ENCODE data around the gene RHEB. TPM values are rescaled to one million over a fixed set of nuclear protein-coding genes. Genes with fewer than 3 reads are reported as not detected.

The RHEB gene
- total and polyA plus RNA-seq, 2 of the 4 experiments (the other 2 are of a cell fraction): 19.7 to 67.2 TPM

DNA sequence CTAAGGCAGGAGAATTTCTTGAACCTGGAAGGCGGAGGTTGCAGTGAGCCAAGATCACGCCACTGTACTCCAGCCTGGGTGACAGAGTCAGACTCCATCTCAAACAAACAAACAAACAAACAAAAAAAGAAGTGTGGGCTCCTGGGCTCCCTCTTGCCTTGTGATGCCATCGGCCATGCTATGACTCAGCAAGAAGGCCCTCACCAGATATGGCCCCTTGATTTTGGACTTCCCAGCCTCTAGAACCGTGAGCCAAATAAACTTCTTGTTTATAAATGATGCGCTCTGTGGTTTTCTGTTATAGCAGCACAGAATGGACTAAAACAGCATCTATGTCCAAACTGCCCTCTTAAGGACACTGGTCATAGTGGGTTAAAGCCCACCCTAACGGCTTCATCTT, 29.9 kb upstream of the RHEB start:
- Histone ChIP-seq H3K36me3 (ENCODE audit: control insufficient read depth, insufficient read depth, low read length) (no peaks in the 10 kb centered on the region), H2BK20ac (ENCODE audit: low read depth, low read length) (no peak overlapping the region), H3K9ac (ENCODE audit: low read depth, low read length) (no peak overlapping the region), H4K91ac (ENCODE audit: insufficient read depth, low read depth, low read length) (no peak overlapping the region), H2AK9ac (replicated peaks; ENCODE audit: low read depth, low read length, poor library complexity) (no peak overlapping the region), H4K5ac (ENCODE audit: low read depth, low read length) (no peak overlapping the region), H3K27me3 (ENCODE audit: control insufficient read depth, insufficient read depth, low read length) (peaks cover 10% of the 10 kb centered on the region), H2BK120ac (ENCODE audit: low read depth, low read length) (no peak overlapping the region), H2BK5ac (ENCODE audit: low read depth, low read length, poor library complexity, severe bottlenecking) (no peak overlapping the region), H3K27ac (ENCODE audit: insufficient read depth, low read length) (no peak overlapping the region), H2AFZ (replicated peaks; ENCODE audit: low read length, poor library complexity) (no peak overlapping the region), H3K9me1 (ENCODE audit: insufficient read depth, low read length) (no peaks in the 10 kb centered on the region), H3K18ac (ENCODE audit: low read depth, low read length) (no peak overlapping the region), H4K20me1 (ENCODE audit: insufficient read depth, low read length) (no peaks in the 10 kb centered on the region), H4K8ac (ENCODE audit: low read depth in 2 of 2, low read length in 2 of 2) (no peak overlapping the region), H2AK5ac (ENCODE audit: low read depth, low read length) (no peak overlapping the region), H3K4me1 (ENCODE audit: control insufficient read depth, insufficient read depth, low read length) (peaks cover 3% of the 10 kb centered on the region; the same call in 1 of the 2 replicates), H3K23ac (ENCODE audit: low read depth, low read length) (no peak overlapping the region), H3K4ac (ENCODE audit: low read depth, low read length) (no peak overlapping the region), H3K14ac (replicated peaks; ENCODE audit: low read depth, low read length) (no peak overlapping the region), H3K9me3 (ENCODE audit: control insufficient read depth, insufficient read depth, low read length) (no peaks in the 10 kb centered on the region), H3K4me2 (ENCODE audit: low read depth, low read length) (no peak overlapping the region), H3K4me3 (ENCODE audit: insufficient read depth, low read depth, low read length) (no peak overlapping the region), H3K56ac (ENCODE audit: extremely low read depth, insufficient read depth, low read length) (no peak overlapping the region), H2BK15ac (ENCODE audit: low read depth, low read length) (no peak overlapping the region), H3K79me1 (ENCODE audit: low read depth in 1 of 2, low read length in 2 of 2) (no peaks in the 10 kb centered on the region)
- POLR2A ChIA-PET (ENCODE audit: unreplicated experiment): no interaction called here
- 90% methylated on average over 2 of the region's 6 CpGs; no CpG with 5 or more reads in 1 of the 2 experiments for WGBS, 2 experiments (ENCODE audit: extremely low coverage in 2 of 2, insufficient read length in 1 of 2)
- DNase-seq (no peak), ATAC-seq (ENCODE audit: low read depth) (no peak)
- CTCF ChIA-PET: no interaction called here
- in situ Hi-C loops (cut with MboI; ENCODE audit: low sequenced_read_pairs) (no loop called here), intact Hi-C loops (cut with micrococcal nuclease) (loop anchor here (10.0 kb wide), 1 partner anchor 65 kb away; no protein-coding TSS in a partner anchor), dilution Hi-C loops (cut with HindIII; ENCODE audit: low sequenced_read_pairs, unreplicated experiment) (no loop called here)
- TF ChIP-seq SMC3 (IDR thresholded peaks at IDR 0.05; ENCODE audit: low read depth, low read length) (no peak), RCOR1 (IDR thresholded peaks at IDR 0.05; ENCODE audit: insufficient replicate concordance, low read length) (no peak), CEBPB (IDR thresholded peaks at IDR 0.05; ENCODE audit: low read depth, low read length) (no peak), BHLHE40 (IDR thresholded peaks at IDR 0.05; ENCODE audit: low read depth, low read length) (no peak), MAFK (IDR thresholded peaks at IDR 0.05; ENCODE audit: low read depth, low read length) (no peak), MXI1 (IDR thresholded peaks at IDR 0.05; ENCODE audit: borderline replicate concordance, low read depth, low read length) (no peak), POLR2A (IDR thresholded peaks at IDR 0.05; ENCODE audit: low read depth, low read length) (no peak), CHD1 (IDR thresholded peaks at IDR 0.05; ENCODE audit: low read depth, low read length) (no peak), MAZ (IDR thresholded peaks at IDR 0.05; ENCODE audit: borderline replicate concordance, low read depth, low read length) (no peak), NFE2L2 (IDR thresholded peaks at IDR 0.05; ENCODE audit: low read depth, low read length) (no peak), RAD21 (IDR thresholded peaks at IDR 0.05; ENCODE audit: low read length) (no peak), FOS (IDR thresholded peaks at IDR 0.05; ENCODE audit: low read depth, low read length) (no peak), RFX5 (IDR thresholded peaks at IDR 0.05; ENCODE audit: low read depth, low read length) (no peak)
- TF ChIP-seq, protein P1, sequence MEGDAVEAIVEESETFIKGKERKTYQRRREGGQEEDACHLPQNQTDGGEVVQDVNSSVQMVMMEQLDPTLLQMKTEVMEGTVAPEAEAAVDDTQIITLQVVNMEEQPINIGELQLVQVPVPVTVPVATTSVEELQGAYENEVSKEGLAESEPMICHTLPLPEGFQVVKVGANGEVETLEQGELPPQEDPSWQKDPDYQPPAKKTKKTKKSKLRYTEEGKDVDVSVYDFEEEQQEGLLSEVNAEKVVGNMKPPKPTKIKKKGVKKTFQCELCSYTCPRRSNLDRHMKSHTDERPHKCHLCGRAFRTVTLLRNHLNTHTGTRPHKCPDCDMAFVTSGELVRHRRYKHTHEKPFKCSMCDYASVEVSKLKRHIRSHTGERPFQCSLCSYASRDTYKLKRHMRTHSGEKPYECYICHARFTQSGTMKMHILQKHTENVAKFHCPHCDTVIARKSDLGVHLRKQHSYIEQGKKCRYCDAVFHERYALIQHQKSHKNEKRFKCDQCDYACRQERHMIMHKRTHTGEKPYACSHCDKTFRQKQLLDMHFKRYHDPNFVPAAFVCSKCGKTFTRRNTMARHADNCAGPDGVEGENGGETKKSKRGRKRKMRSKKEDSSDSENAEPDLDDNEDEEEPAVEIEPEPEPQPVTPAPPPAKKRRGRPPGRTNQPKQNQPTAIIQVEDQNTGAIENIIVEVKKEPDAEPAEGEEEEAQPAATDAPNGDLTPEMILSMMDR (conservative IDR thresholded peaks at IDR 0.05; ENCODE audit: low read depth, low read length): no peak
- TF ChIP-seq, protein P2, sequence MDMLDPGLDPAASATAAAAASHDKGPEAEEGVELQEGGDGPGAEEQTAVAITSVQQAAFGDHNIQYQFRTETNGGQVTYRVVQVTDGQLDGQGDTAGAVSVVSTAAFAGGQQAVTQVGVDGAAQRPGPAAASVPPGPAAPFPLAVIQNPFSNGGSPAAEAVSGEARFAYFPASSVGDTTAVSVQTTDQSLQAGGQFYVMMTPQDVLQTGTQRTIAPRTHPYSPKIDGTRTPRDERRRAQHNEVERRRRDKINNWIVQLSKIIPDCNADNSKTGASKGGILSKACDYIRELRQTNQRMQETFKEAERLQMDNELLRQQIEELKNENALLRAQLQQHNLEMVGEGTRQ (IDR thresholded peaks at IDR 0.05; ENCODE audit: low read depth, low read length): no peak
- TF ChIP-seq, protein P3, sequence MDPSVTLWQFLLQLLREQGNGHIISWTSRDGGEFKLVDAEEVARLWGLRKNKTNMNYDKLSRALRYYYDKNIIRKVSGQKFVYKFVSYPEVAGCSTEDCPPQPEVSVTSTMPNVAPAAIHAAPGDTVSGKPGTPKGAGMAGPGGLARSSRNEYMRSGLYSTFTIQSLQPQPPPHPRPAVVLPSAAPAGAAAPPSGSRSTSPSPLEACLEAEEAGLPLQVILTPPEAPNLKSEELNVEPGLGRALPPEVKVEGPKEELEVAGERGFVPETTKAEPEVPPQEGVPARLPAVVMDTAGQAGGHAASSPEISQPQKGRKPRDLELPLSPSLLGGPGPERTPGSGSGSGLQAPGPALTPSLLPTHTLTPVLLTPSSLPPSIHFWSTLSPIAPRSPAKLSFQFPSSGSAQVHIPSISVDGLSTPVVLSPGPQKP (IDR thresholded peaks at IDR 0.05; ENCODE audit: borderline replicate concordance, low read depth, low read length): no peak
- no TSS peak for BruUV-seq (replicated peaks)
